Mesenchymal stem cell (in vitro differentiated cells and primary cell): ENCODE data around the gene SLC4A5.

Experiments used
- DNase-seq: peaks from one replicate; pipeline ENCODE4 v3.0.0-alpha.2; 2013
- H2AFZ ChIP-seq: one replicate; pipeline ENCODE4 v1.6.1; 2013; ENCODE audit warnings: low read depth, mild to moderate bottlenecking, control low read depth, inconsistent platforms, low read length, moderate library complexity
- H2AK5ac ChIP-seq: 2 replicates; pipeline ENCODE4 v1.6.1; 2013; ENCODE audit warnings: low read length, moderate library complexity, mild to moderate bottlenecking, inconsistent platforms; ENCODE audit not compliant: severe bottlenecking
- H2BK120ac ChIP-seq: one replicate; pipeline ENCODE4 v1.6.1; 2013; ENCODE audit warnings: low read depth, mild to moderate bottlenecking, inconsistent platforms, low read length, moderate library complexity
- H2BK12ac ChIP-seq, 2 experiments: one replicate each; pipeline ENCODE4 v1.6.1; 2013; ENCODE audit warnings: inconsistent platforms in 2 of 2, low read length in 2 of 2, mild to moderate bottlenecking in 2 of 2, moderate library complexity in 2 of 2, control low read depth in 1 of 2
- H2BK15ac ChIP-seq: one replicate; pipeline ENCODE4 v1.6.1; 2013; ENCODE audit warnings: mild to moderate bottlenecking, low read depth, inconsistent platforms; ENCODE audit not compliant: poor library complexity, severe bottlenecking
- H2BK5ac ChIP-seq: 2 replicates; pipeline ENCODE4 v1.6.1; 2013; ENCODE audit warnings: low read depth, mild to moderate bottlenecking, low read length, control low read depth, inconsistent platforms; ENCODE audit not compliant: poor library complexity, severe bottlenecking
- H3K14ac ChIP-seq, 2 experiments: one replicate each; pipeline ENCODE4 v1.6.1; 2013; ENCODE audit warnings: inconsistent platforms in 2 of 2, low read length in 2 of 2, control low read depth in 1 of 2, mild to moderate bottlenecking in 1 of 2, moderate library complexity in 1 of 2
- H3K18ac ChIP-seq, 2 experiments: one replicate each; pipeline ENCODE4 v1.6.1; 2013; ENCODE audit warnings: inconsistent platforms in 2 of 2, low read length in 2 of 2, control low read depth in 1 of 2, low read depth in 1 of 2, mild to moderate bottlenecking in 1 of 2
- H3K23ac ChIP-seq, 2 experiments: one replicate each; pipeline ENCODE4 v1.6.1; 2013; ENCODE audit warnings: inconsistent platforms in 2 of 2, low read length in 2 of 2, mild to moderate bottlenecking in 2 of 2, moderate library complexity in 2 of 2, control low read depth in 1 of 2
- H3K27ac ChIP-seq: 2 replicates; pipeline ENCODE4 v1.5.1; 2013; ENCODE audit warnings: mild to moderate bottlenecking, moderate library complexity, low read length, control low read depth, inconsistent platforms; ENCODE audit not compliant: poor library complexity, severe bottlenecking
- H3K27me3 ChIP-seq, 2 experiments: 2 replicates each; pipeline versions ENCODE4 v1.6.1 to v1.7.0; 2013; ENCODE audit warnings: low read length in 2 of 2, mild to moderate bottlenecking in 2 of 2, moderate library complexity in 2 of 2, control low read depth in 1 of 2, inconsistent platforms in 1 of 2; ENCODE audit not compliant: control insufficient read depth in 1 of 2, insufficient read depth in 1 of 2
- H3K36me3 ChIP-seq, 2 experiments: 2 replicates each; pipeline versions ENCODE4 v1.6.1 to v1.7.0; 2013; ENCODE audit warnings: low read length in 2 of 2, control low read depth in 1 of 2, inconsistent platforms in 1 of 2, low read depth in 1 of 2, mild to moderate bottlenecking in 1 of 2; ENCODE audit not compliant: insufficient read depth in 2 of 2, control insufficient read depth in 1 of 2
- H3K4ac ChIP-seq, 2 experiments: one replicate each; pipeline ENCODE4 v1.6.1; 2013; ENCODE audit warnings: inconsistent platforms in 2 of 2, low read length in 2 of 2, mild to moderate bottlenecking in 2 of 2, moderate library complexity in 2 of 2, control low read depth in 1 of 2, low read depth in 1 of 2
- H3K4me1 ChIP-seq: 2 replicates; pipeline ENCODE4 v1.6.1; 2013; ENCODE audit warnings: low read depth, low read length, control low read depth; ENCODE audit not compliant: control insufficient read depth, insufficient read depth
- H3K4me2 ChIP-seq: 2 replicates; pipeline ENCODE4 v1.6.1; 2013; ENCODE audit warnings: low read length, mild to moderate bottlenecking, inconsistent platforms; ENCODE audit not compliant: poor library complexity, severe bottlenecking
- H3K4me3 ChIP-seq, 2 experiments: 2 replicates each; pipeline versions ENCODE4 v1.5.1 to v1.7.0; 2013; ENCODE audit warnings: low read length in 2 of 2, mild to moderate bottlenecking in 2 of 2, control low read depth in 1 of 2, low read depth in 1 of 2; ENCODE audit not compliant: insufficient read depth in 1 of 2
- H3K79me1 ChIP-seq: replicated peaks from 2 replicates; pipeline ENCODE4 v1.6.1; 2013; ENCODE audit warnings: mild to moderate bottlenecking, control low read depth, low read length, inconsistent platforms; ENCODE audit not compliant: poor library complexity, severe bottlenecking
- H3K9ac ChIP-seq: 2 replicates; pipeline ENCODE4 v1.7.0; 2013; ENCODE audit warnings: mild to moderate bottlenecking, low read length, moderate library complexity
- H3K9me3 ChIP-seq: 2 replicates; pipeline ENCODE4 v1.7.0; 2013; ENCODE audit warnings: mild to moderate bottlenecking, low read length; ENCODE audit not compliant: control insufficient read depth
- H4K8ac ChIP-seq: one replicate; pipeline ENCODE4 v1.6.1; 2013; ENCODE audit warnings: inconsistent platforms, mild to moderate bottlenecking, low read length, moderate library complexity
- H4K91ac ChIP-seq: one replicate; pipeline ENCODE4 v1.6.1; 2013; ENCODE audit warnings: mild to moderate bottlenecking, low read length, inconsistent platforms
- WGBS: methylation state at CpG from one replicate; pipeline ENCODE4 v1.1.7; 2013; ENCODE audit warnings: mixed read lengths; 5-methylcytosine and 5-hydroxymethylcytosine counted together

SLC4A5 gene

DNA sequence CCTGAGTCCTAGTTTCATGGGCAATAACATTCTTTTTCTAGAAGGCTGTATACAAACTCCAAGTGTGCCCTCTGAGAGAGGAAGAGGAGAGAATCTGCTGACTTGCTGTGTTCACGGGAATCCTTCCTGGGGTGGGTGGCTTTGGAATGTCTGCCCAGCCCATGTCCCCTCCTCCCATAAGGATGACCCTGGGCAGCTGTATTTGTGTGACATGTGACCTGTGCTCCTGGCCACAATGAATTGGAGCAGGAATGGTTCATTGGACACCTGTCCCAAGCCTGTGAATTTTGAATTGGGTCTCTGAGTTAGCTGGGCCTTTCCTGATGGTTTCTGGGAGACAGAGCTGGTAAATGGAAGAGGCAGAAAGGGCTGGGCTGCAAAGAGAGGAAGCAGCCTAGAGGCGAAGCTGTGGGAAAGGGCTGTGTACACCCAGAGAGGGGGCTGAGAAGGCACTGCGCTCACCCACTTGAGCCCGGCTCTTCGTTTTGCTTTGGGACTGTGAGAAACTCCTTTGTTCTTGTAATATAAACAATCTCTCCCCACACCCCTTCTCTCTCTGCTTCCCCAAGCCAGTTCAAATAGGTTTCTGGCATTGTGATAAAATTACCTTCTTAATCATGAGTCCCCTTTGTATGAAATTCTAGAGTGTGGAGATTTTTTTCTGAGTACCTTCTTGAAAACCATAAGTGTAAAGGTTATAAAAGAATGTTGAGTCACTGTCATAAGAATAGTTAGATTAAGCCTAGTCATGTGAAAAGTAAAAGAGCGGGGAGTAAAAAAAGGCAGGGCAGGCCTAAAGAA lies 49.8 kb downstream of the SLC4A5 start:
- no peak overlapping the region for H3K14ac ChIP-seq
- H4K91ac ChIP-seq: no peak overlapping the region
- no peak overlapping the region for H2BK12ac ChIP-seq
- H3K9ac ChIP-seq: no peak overlapping the region
- peaks cover 0 to 19% of the 10 kb centered on the region in 2 experiments for H3K27me3 ChIP-seq
- no peak overlapping the region for H4K8ac ChIP-seq
- H3K27ac ChIP-seq: no peak overlapping the region
- H3K36me3 ChIP-seq: no peaks in the 10 kb centered on the region
- no peak overlapping the region for H3K18ac ChIP-seq
- H2BK120ac ChIP-seq: no peak overlapping the region
- no peak overlapping the region for H2AFZ ChIP-seq
- H3K9me3 ChIP-seq: peaks cover 5% of the 10 kb centered on the region
- whole genome bisulfite sequencing: 95% methylated on average over 3 of the region's 6 CpGs
- H2AK5ac ChIP-seq: no peak overlapping the region
- H2BK5ac ChIP-seq: no peak overlapping the region
- H3K23ac ChIP-seq: no peak overlapping the region
- H3K4me3 ChIP-seq: no peak overlapping the region
- peaks cover 1% of the 10 kb centered on the region for H3K4me1 ChIP-seq
- H3K4ac ChIP-seq: no peak overlapping the region
- H3K79me1 ChIP-seq: no peaks in the 10 kb centered on the region
- no peak for DNase-seq
- H2BK15ac ChIP-seq: no peak overlapping the region
- H3K4me2 ChIP-seq: no peak overlapping the region

DNA sequence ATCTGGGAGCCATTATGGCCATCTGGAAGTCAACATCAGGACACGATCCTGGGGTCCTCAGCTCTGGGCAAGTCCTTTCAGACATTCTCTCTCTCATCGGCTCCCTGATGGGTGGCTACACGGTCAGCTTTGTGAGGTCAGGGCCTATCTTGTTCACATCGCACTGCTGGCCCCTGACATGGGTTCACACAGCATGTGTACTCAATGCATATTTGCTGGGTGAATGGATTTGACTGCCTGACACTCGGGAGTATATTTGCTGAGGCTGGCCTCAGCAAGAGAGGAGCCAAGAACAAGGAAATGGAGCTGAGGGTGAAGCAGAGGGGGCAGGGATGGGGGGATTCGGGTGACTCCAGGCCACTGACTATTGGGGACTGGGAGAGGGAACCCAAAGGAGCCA lies 50.5 kb downstream of the SLC4A5 start:
- H2BK5ac ChIP-seq: no peak overlapping the region
- H3K27me3 ChIP-seq: peaks cover 0 to 26% of the 10 kb centered on the region in 2 experiments
- no peak overlapping the region for H4K8ac ChIP-seq
- H2AK5ac ChIP-seq: no peak overlapping the region
- DNase-seq: no peak
- no peak overlapping the region for H3K4me2 ChIP-seq
- peak overlapping the region in 1 of 2 experiments; percentile 34 for H3K23ac ChIP-seq
- no peak overlapping the region for H3K14ac ChIP-seq
- peaks cover 1% of the 10 kb centered on the region for H3K4me1 ChIP-seq
- no peak overlapping the region for H2BK15ac ChIP-seq
- H2BK12ac ChIP-seq: no peak overlapping the region
- no peak overlapping the region for H3K9ac ChIP-seq
- no peak overlapping the region for H2AFZ ChIP-seq
- H3K27ac ChIP-seq: no peak overlapping the region
- no peak overlapping the region for H2BK120ac ChIP-seq
- H3K4ac ChIP-seq: no peak overlapping the region
- no peaks in the 10 kb centered on the region for H3K36me3 ChIP-seq
- H4K91ac ChIP-seq: no peak overlapping the region
- H3K4me3 ChIP-seq: no peak overlapping the region
- no peaks in the 10 kb centered on the region for H3K9me3 ChIP-seq
- no peak overlapping the region for H3K18ac ChIP-seq
- H3K79me1 ChIP-seq: no peaks in the 10 kb centered on the region
- 91% methylated on average over 6 of the region's 6 CpGs for WGBS

DNA sequence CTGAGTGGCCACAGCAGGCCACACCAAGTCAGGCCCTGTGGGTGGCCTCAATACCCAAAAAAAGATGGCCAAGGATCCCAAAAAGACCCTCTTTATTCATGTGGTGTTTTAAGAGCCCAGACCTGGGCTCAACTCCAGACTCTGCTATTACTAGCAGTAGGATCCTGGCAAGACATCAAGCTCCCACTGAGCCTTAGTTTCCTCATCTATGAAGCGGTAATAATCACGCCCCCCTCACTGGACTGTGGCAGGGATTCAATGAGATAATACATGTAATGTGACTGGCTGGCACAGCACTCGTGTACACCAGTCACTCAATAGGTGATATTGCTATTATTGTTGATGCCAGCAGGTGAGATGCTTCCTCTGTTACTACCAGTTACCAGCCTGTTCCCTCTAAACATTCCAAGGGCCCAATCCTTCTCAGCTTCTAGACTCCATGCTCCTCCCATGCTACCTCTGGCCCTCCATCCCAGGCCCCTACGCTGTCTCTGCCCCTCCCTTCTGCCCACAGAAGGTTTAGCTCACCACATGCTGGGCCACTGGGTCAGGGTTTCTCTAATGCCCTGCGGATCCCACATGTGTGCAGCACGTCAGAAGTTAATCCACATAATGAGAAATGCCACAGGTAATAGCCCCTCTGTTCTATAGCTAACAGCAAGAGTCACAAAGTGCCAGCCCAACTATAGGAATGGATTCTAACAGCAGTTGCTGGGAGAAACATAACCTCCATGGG lies 51.2 kb downstream of the SLC4A5 start:
- no peak overlapping the region for H3K4me2 ChIP-seq
- H3K9me3 ChIP-seq: no peaks in the 10 kb centered on the region
- H2BK5ac ChIP-seq: no peak overlapping the region
- no peak overlapping the region for H2BK120ac ChIP-seq
- no peak overlapping the region for H3K27ac ChIP-seq
- H2AFZ ChIP-seq: no peak overlapping the region
- no peak overlapping the region for H4K8ac ChIP-seq
- H4K91ac ChIP-seq: no peak overlapping the region
- no peak for DNase-seq
- no peak overlapping the region for H3K18ac ChIP-seq
- H3K27me3 ChIP-seq: peaks cover 0 to 33% of the 10 kb centered on the region in 2 experiments
- H2AK5ac ChIP-seq: no peak overlapping the region
- H3K23ac ChIP-seq: no peak overlapping the region
- no peak overlapping the region for H3K9ac ChIP-seq
- peaks cover 1% of the 10 kb centered on the region for H3K4me1 ChIP-seq
- no peaks in the 10 kb centered on the region for H3K79me1 ChIP-seq
- 94% methylated on average over 5 of the region's 6 CpGs for WGBS
- no peak overlapping the region for H2BK12ac ChIP-seq
- H3K14ac ChIP-seq: no peak overlapping the region
- H2BK15ac ChIP-seq: no peak overlapping the region
- no peak overlapping the region for H3K4ac ChIP-seq
- H3K4me3 ChIP-seq: no peak overlapping the region
- H3K36me3 ChIP-seq: no peaks in the 10 kb centered on the region

DNA sequence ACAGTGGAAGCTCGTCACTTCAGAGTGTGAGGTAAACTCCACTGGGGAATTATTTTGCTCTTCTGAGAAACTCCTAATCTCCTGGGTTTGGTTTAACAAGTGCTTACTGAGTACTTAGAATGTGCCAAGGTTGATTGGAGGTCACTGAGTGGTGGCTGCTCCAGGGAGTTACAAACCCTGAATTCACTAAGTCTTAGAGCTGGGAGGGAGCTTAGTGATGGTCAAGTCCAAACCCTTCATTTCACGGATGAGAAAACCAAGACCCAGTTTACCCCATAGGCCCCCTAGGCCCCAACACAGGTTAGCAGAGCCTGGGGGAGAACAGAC lies 52.0 kb downstream of the SLC4A5 start:
- H3K27ac ChIP-seq: no peak overlapping the region
- no peak for DNase-seq
- H2BK12ac ChIP-seq: no peak overlapping the region
- H2AK5ac ChIP-seq: no peak overlapping the region
- peaks cover 1% of the 10 kb centered on the region for H3K4me1 ChIP-seq
- no peak overlapping the region for H2BK15ac ChIP-seq
- no peak overlapping the region for H2BK5ac ChIP-seq
- no peak overlapping the region for H3K23ac ChIP-seq
- no peak overlapping the region for H3K14ac ChIP-seq
- H3K9me3 ChIP-seq: no peaks in the 10 kb centered on the region
- no peak overlapping the region for H3K18ac ChIP-seq
- H3K4ac ChIP-seq: no peak overlapping the region
- peaks cover 0 to 37% of the 10 kb centered on the region in 2 experiments for H3K27me3 ChIP-seq
- WGBS: 78% methylated on average over 2 of the region's 2 CpGs
- H3K79me1 ChIP-seq: no peaks in the 10 kb centered on the region
- H2AFZ ChIP-seq: no peak overlapping the region
- no peak overlapping the region for H4K8ac ChIP-seq
- no peak overlapping the region for H3K9ac ChIP-seq
- H3K4me2 ChIP-seq: no peak overlapping the region
- H4K91ac ChIP-seq: no peak overlapping the region
- H3K4me3 ChIP-seq: no peak overlapping the region
- H3K36me3 ChIP-seq: no peaks in the 10 kb centered on the region
- no peak overlapping the region for H2BK120ac ChIP-seq
